Activated T-cell treated with anti-CD3 and anti-CD28 coated beads, Interleukin-2, amount 50 U/mL, for 72 hours (primary cell): ENCODE results near the gene MEX3A. TPM values are rescaled to one million over a fixed set of nuclear protein-coding genes. Genes with fewer than 3 reads are reported as not detected.
"Not testable (repeated sequence)": the region's sequence is repeated elsewhere in the genome, so short reads cannot be mapped to it uniquely, and the experiment has no call there.

Experiments used
- ATAC-seq, 2 donors: fragments of 150-1000 bp; cut with Tn5 transposase; replicated peaks in 1 of 2; 2 replicates each; pipeline ENCODE4 v1.10.0; 2021; ENCODE audit warnings: moderate library complexity in 2 of 2, mild to moderate bottlenecking in 1 of 2
- DNase-seq, 2 donors: peaks; one replicate each; pipeline ENCODE4 v3.0.0; 2021 to 2022; ENCODE audit warnings: mixed read lengths in 1 of 2
- H3K27ac Mint-ChIP-seq: one replicate; pipeline ENCODE4 v1.8.0; 2022; ENCODE audit warnings: mild to moderate bottlenecking, moderate library complexity, mixed read lengths
- H3K27me3 Mint-ChIP-seq: one replicate; pipeline ENCODE4 v1.8.0; 2022; ENCODE audit warnings: low read depth, mixed read lengths
- H3K36me3 Mint-ChIP-seq, 2 donors: one replicate each; pipeline ENCODE4 v1.8.0; 2022; ENCODE audit warnings: mixed read lengths in 2 of 2, mild to moderate bottlenecking in 1 of 2; ENCODE audit not compliant: insufficient read depth in 2 of 2
- H3K4me1 Mint-ChIP-seq: one replicate; pipeline ENCODE4 v1.8.0; 2022; ENCODE audit warnings: low read depth, mixed read lengths
- H3K4me3 Mint-ChIP-seq, 2 donors: one replicate each; pipeline ENCODE4 v1.8.0; 2022; ENCODE audit warnings: mild to moderate bottlenecking in 2 of 2, mixed read lengths in 2 of 2, moderate library complexity in 2 of 2
- H3K9me3 Mint-ChIP-seq, 2 donors: one replicate each; pipeline ENCODE4 v1.8.0; 2022; ENCODE audit warnings: mixed read lengths in 2 of 2
- total RNA-seq, 2 donors: library from RNA; stranded (reverse); gene quantifications; one replicate each; pipeline ENCODE4 v1.2.3, GENCODE V29; 2022

MEX3A gene
- total RNA-seq, 2 donors from 2014 or later: 0.31 to 0.97 TPM

GRCh38 chr1:156123356-156124196 lies 41.3 kb upstream of the MEX3A start:
- peak; percentile 78 to 86 for DNase-seq
- Mint-ChIP-seq H3K36me3 (peaks cover 1 to 7% of the 10 kb centered on the region in 2 donors), H3K4me3 (peak overlapping the region; percentile 71 to 78), H3K9me3 (no peaks in the 10 kb centered on the region), H3K4me1 (peaks cover 88% of the 10 kb centered on the region), H3K27me3 (peaks cover 8% of the 10 kb centered on the region), H3K27ac (peak overlapping the region; percentile 7)
- ATAC-seq: peak; percentile 26 to 44

GRCh38 chr1:156122519-156123355 lies 40.5 kb upstream of the MEX3A start:
- Mint-ChIP-seq H3K4me1 (peaks cover 88% of the 10 kb centered on the region), H3K36me3 (peaks cover 3 to 7% of the 10 kb centered on the region in 2 donors), H3K4me3 (peak overlapping the region; percentile 71 to 78), H3K27ac (peak overlapping the region; percentile 56), H3K27me3 (peaks cover 15% of the 10 kb centered on the region), H3K9me3 (no peaks in the 10 kb centered on the region)
- DNase-seq: no peak
- ATAC-seq: no peak

GRCh38 chr1:156122086-156122485 lies 39.8 kb upstream of the MEX3A start:
- no peaks in the 10 kb centered on the region for H3K9me3 Mint-ChIP-seq
- peak overlapping the region; percentile 71 to 78 for H3K4me3 Mint-ChIP-seq
- peaks cover 15% of the 10 kb centered on the region for H3K27me3 Mint-ChIP-seq
- ATAC-seq (no peak), DNase-seq (no peak)
- H3K4me1 Mint-ChIP-seq: peaks cover 85% of the 10 kb centered on the region
- peaks cover 3 to 5% of the 10 kb centered on the region in 2 donors for H3K36me3 Mint-ChIP-seq
- H3K27ac Mint-ChIP-seq: peak overlapping the region; percentile 56

GRCh38 chr1:156121457-156121856 lies 39.2 kb upstream of the MEX3A start:
- peaks cover 5% of the 10 kb centered on the region in 2 donors for H3K36me3 Mint-ChIP-seq
- H3K27me3 Mint-ChIP-seq: peaks cover 18% of the 10 kb centered on the region
- H3K9me3 Mint-ChIP-seq: no peaks in the 10 kb centered on the region
- no peak for ATAC-seq
- H3K4me3 Mint-ChIP-seq: peak overlapping the region in 1 of 2 donors; percentile 12
- H3K4me1 Mint-ChIP-seq: peaks cover 81% of the 10 kb centered on the region
- H3K27ac Mint-ChIP-seq: no peak overlapping the region
- no peak for DNase-seq

GRCh38 chr1:156121005-156121404 lies 38.7 kb upstream of the MEX3A start:
- not testable (repeated sequence) for H3K9me3 Mint-ChIP-seq, H3K27ac Mint-ChIP-seq, H3K4me3 Mint-ChIP-seq, ATAC-seq, H3K36me3 Mint-ChIP-seq, DNase-seq
- Mint-ChIP-seq H3K4me1 (peaks cover 81% of the 10 kb centered on the region), H3K27me3 (peaks cover 22% of the 10 kb centered on the region)

- Mint-ChIP-seq H3K36me3 (peaks cover 9 to 12% of the 10 kb centered on the region in 2 donors), H3K4me1 (peaks cover 77% of the 10 kb centered on the region), H3K27me3 (peaks cover 23% of the 10 kb centered on the region), H3K27ac (no peak overlapping the region), H3K9me3 (no peaks in the 10 kb centered on the region), H3K4me3 (peak overlapping the region; percentile 55)
- ATAC-seq: no peak
- no peak for DNase-seq
Measured at GRCh38 chr1:156120318-156120717, 38.1 kb upstream of the MEX3A start.

- H3K4me3 Mint-ChIP-seq: peak overlapping the region; percentile 55
- peaks cover 23% of the 10 kb centered on the region for H3K27me3 Mint-ChIP-seq
- H3K4me1 Mint-ChIP-seq: peaks cover 76% of the 10 kb centered on the region
- no peak for ATAC-seq
- no peaks in the 10 kb centered on the region for H3K9me3 Mint-ChIP-seq
- no peak overlapping the region for H3K27ac Mint-ChIP-seq
- no peak for DNase-seq
- H3K36me3 Mint-ChIP-seq: peaks cover 9 to 17% of the 10 kb centered on the region in 2 donors
Measured at GRCh38 chr1:156119503-156120209, 37.4 kb upstream of the MEX3A start.

GRCh38 chr1:156118177-156118868 lies 36.1 kb upstream of the MEX3A start:
- H3K27me3 Mint-ChIP-seq: peaks cover 23% of the 10 kb centered on the region
- peaks cover 10 to 19% of the 10 kb centered on the region in 2 donors for H3K36me3 Mint-ChIP-seq
- H3K4me1 Mint-ChIP-seq: peaks cover 74% of the 10 kb centered on the region
- no peaks in the 10 kb centered on the region for H3K9me3 Mint-ChIP-seq
- no peak for DNase-seq
- peak overlapping the region; percentile 63 to 94 for H3K4me3 Mint-ChIP-seq
- ATAC-seq: no peak
- peak overlapping the region; percentile 15 for H3K27ac Mint-ChIP-seq

- no peak for ATAC-seq
- no peaks in the 10 kb centered on the region for H3K9me3 Mint-ChIP-seq
- peaks cover 10 to 19% of the 10 kb centered on the region in 2 donors for H3K36me3 Mint-ChIP-seq
- H3K27me3 Mint-ChIP-seq: peaks cover 20% of the 10 kb centered on the region
- H3K27ac Mint-ChIP-seq: no peak overlapping the region
- no peak for DNase-seq
- peak overlapping the region; percentile 63 to 94 for H3K4me3 Mint-ChIP-seq
- peaks cover 67% of the 10 kb centered on the region for H3K4me1 Mint-ChIP-seq
Measured at GRCh38 chr1:156117414-156118176, 35.3 kb upstream of the MEX3A start.

GRCh38 chr1:156116731-156117130 lies 34.5 kb upstream of the MEX3A start:
- peak overlapping the region; percentile 94 to 99 for H3K4me3 Mint-ChIP-seq
- ATAC-seq, DNase-seq, H3K9me3 Mint-ChIP-seq: not testable (repeated sequence)
- peak overlapping the region; percentile 27 for H3K27ac Mint-ChIP-seq
- H3K27me3 Mint-ChIP-seq: peaks cover 22% of the 10 kb centered on the region
- H3K4me1 Mint-ChIP-seq: peaks cover 61% of the 10 kb centered on the region
- peaks cover 9 to 17% of the 10 kb centered on the region in 2 donors for H3K36me3 Mint-ChIP-seq

- Mint-ChIP-seq H3K4me3 (peak overlapping the region; percentile 94 to 99), H3K4me1 (peaks cover 57% of the 10 kb centered on the region), H3K36me3 (peaks cover 9 to 17% of the 10 kb centered on the region in 2 donors), H3K9me3 (no peaks in the 10 kb centered on the region), H3K27me3 (peaks cover 28% of the 10 kb centered on the region), H3K27ac (peak overlapping the region; percentile 46)
- ATAC-seq: no peak
- DNase-seq: no peak
Measured at GRCh38 chr1:156115514-156116374, 33.5 kb upstream of the MEX3A start.
